ENCODE results near the gene APOL3. TPM values are rescaled to one million over a fixed set of nuclear protein-coding genes. Genes with fewer than 3 reads are reported as not detected.
"Not testable (repeated sequence)": the region's sequence is repeated elsewhere in the genome, so short reads cannot be mapped to it uniquely, and the experiment has no call there.

APOL3 gene
- polyA plus RNA-seq, 1 experiment = 4.2 TPM

DNA sequence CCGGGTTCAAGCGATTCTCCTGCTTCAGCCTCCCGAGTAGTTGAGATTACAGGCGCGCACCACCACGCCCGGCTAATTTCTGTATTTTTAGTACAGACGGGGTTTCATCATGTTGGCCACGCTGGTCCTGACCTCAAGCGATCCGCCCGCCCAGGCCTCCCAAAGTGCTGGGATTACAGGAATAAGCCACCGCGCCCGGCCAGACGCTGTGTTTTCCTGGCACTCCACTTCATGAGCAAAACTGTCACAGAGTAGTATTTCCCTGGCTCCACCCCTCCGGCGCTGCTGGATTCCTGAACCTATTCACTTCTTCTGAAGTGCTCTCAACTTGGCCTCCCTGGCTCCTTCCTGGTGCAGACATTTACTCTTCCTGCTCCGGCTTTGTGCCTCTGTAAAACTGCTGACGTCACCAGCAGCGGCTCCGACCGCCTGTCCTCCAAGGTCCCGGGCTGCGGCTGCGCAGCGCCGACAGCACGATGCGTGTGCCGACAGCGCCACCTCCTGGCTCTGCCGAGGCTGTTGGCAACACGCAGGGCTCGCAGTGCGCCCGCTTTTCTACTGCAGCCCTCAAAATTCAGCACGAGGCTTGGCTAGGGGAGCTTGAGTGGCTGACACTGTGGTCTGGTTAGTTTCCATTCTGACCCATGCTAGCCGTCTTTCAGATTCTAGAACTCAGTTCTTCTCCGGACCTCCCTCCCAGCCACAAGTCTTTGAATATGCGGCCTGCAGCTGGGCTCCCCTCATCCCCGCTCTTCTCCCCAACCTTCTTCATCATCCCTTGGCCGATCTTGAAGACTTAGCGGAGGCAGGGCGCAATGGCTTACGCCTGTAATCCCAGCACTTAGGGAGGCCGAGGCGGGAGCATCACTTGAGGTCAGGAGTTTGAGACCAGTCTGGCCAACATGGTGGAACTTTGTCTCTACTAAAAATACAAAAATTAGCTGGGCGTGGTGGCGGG, 36.6 kb downstream of the APOL3 start:
- H3K9me3 ChIP-seq (ENCODE audit: control insufficient read depth, insufficient read depth, low read length) = no peaks in the 10 kb centered on the region
- H3K27me3 ChIP-seq (ENCODE audit: control insufficient read depth, insufficient read depth, low read length) = peaks cover 11% of the 10 kb centered on the region
- 0 out of 2 replicates have a peak overlapping the region, but pooled peaks have one; percentile 21 for H3K4me3 ChIP-seq (ENCODE audit: low read depth, low read length)
- ChIA-PET CTCF (interaction anchor here (0.5 to 2.5 kb wide), 32 partner anchors 9 to 773 kb away, joined by 3 to 36 read pairs (median 4); no protein-coding TSS in a partner anchor), POLR2A (no interaction called here)
- TF ChIP-seq, protein P1, sequence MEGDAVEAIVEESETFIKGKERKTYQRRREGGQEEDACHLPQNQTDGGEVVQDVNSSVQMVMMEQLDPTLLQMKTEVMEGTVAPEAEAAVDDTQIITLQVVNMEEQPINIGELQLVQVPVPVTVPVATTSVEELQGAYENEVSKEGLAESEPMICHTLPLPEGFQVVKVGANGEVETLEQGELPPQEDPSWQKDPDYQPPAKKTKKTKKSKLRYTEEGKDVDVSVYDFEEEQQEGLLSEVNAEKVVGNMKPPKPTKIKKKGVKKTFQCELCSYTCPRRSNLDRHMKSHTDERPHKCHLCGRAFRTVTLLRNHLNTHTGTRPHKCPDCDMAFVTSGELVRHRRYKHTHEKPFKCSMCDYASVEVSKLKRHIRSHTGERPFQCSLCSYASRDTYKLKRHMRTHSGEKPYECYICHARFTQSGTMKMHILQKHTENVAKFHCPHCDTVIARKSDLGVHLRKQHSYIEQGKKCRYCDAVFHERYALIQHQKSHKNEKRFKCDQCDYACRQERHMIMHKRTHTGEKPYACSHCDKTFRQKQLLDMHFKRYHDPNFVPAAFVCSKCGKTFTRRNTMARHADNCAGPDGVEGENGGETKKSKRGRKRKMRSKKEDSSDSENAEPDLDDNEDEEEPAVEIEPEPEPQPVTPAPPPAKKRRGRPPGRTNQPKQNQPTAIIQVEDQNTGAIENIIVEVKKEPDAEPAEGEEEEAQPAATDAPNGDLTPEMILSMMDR (IDR thresholded peaks at IDR 0.05; ENCODE audit: low read depth, low read length) = peak; percentile 98
- peak overlapping the region; percentile 57 for H3K27ac ChIP-seq (ENCODE audit: low read depth, low read length)
- peak; percentile 87 for DNase-seq (ENCODE audit: low read depth, low spot score)

DNA sequence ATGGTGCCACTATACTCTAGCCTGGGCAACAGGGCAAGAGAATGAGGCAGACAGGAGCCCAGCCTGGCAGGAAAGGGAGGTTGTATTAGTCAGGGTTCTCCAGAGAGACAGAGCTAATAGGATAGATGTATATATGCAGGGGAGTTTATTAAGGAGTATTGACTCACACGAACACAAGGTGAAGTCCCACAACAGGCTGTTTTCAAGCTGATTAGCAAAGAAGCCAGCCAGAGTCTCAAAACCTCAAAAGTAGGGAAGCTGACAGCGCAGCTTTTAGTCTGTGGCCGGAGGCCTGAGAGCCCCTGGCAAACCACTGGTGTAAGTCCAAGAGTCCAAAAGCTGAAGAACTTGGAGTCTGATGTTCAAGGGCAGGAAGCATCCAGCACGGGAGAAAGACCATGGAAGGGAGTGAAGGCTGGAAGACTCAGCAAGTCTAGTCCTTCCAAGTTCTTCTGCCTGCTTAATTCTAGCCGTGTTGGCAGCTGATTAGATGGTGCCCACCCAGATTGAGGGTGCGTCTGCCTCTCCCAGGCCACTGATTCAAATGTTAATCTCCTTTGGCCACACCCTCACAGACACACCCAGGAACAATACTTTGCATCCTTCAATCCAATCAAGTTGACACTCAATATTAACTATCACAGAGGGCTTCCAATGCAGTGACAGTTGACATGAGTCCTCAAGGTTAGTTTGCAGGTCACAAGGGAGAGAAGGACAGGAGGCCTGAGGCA, 39.8 kb downstream of the APOL3 start:
- H3K27ac ChIP-seq (ENCODE audit: low read depth, low read length); H3K9me3 ChIP-seq (ENCODE audit: control insufficient read depth, insufficient read depth, low read length); H3K4me3 ChIP-seq (ENCODE audit: low read depth, low read length); H3K27me3 ChIP-seq (ENCODE audit: control insufficient read depth, insufficient read depth, low read length); POLR2A ChIA-PET; DNase-seq (ENCODE audit: low read depth, low spot score): not testable (repeated sequence)
- CTCF ChIA-PET = interaction anchor here (1.0 kb wide), 1 partner anchor 55 kb away, joined by 4 read pairs; no protein-coding TSS in a partner anchor

DNA sequence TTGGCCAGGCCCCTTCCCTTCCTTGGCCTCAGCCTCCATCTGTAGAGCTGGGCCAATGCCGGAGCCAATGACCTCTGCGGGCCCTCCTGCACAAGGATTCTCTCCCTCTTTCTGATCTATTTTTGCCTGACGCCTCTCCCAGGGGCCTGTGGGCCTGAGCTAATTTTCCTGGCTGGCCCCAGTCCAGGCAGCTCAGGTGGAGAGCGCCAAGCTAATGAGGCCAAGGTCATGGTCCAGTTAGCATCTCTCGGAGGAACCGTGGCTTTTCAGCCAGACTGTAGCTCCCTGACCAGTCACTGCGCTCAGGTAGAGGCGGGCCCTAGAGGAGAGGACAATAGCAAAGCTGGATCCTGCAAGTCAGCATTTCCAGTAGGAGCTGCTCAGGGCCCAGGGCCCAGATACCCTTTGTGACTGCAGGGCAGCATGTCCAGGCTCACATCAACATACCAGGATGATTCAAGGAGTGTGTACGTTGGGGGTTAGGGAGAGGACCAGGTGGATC, 43.5 kb downstream of the APOL3 start:
- CTCF ChIA-PET = no interaction called here
- POLR2A ChIA-PET = no interaction called here

DNA sequence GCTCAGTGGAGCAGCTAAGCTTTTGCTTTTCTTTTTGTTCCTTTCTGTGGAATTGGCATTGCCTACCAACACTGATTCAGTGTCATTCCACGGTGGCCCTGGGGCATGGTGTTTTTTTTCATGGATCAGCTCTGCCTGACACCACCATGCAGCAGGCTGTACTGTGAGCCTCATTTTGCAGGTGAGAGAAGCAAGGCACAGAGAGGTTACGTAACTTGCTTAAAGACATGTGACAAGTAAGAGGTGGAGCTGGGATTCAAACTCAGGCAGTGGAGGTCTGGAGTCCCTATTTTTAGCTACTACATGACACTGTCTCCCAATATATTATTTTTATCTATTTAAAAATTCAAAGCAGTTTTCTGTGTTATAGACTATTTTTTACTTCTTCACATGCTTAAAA, 44.4 kb downstream of the APOL3 start:
- TF ChIP-seq, protein P1 (IDR thresholded peaks at IDR 0.05; ENCODE audit: low read depth, low read length) = no peak
- Histone ChIP-seq H3K4me3 (ENCODE audit: low read depth, low read length) (no peak overlapping the region), H3K9me3 (ENCODE audit: control insufficient read depth, insufficient read depth, low read length) (no peaks in the 10 kb centered on the region), H3K27ac (ENCODE audit: low read depth, low read length) (no peak overlapping the region), H3K27me3 (ENCODE audit: control insufficient read depth, insufficient read depth, low read length) (no peaks in the 10 kb centered on the region)
- ChIA-PET CTCF (interaction anchor here (1.5 kb wide), 1 partner anchor 50 kb away, joined by 3 read pairs; no protein-coding TSS in a partner anchor), POLR2A (no interaction called here)
- DNase-seq (ENCODE audit: low read depth, low spot score) = no peak

More for the DNA sequence above, 43.5 kb downstream of the APOL3 start:
- Histone ChIP-seq H3K9me3 (ENCODE audit: control insufficient read depth, insufficient read depth, low read length) (no peaks in the 10 kb centered on the region), H3K27me3 (ENCODE audit: control insufficient read depth, insufficient read depth, low read length) (no peaks in the 10 kb centered on the region), H3K4me3 (ENCODE audit: low read depth, low read length) (no peak overlapping the region), H3K27ac (ENCODE audit: low read depth, low read length) (no peak overlapping the region)
- no peak for DNase-seq (ENCODE audit: low read depth, low spot score)
- TF ChIP-seq, protein P1 (IDR thresholded peaks at IDR 0.05; ENCODE audit: low read depth, low read length) = no peak

DNA sequence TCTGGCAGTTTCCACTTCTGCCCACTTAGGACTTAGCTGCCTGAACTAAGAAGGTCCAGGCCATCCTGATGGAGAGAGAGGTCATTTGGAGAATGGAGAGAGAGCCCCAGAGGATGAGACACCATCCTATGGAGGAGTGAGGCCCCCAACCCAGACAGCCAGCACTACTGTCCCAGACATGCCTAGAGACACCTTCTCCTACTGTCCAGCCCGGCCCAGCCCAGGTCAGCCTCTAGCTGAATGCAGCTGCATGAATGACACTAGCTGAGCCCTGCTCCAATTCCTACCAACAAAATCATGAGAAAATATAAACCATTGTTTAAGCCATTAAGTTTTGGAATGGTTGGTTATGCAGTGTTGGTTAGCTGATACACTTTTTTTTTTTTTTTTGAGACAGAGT, 47.4 kb downstream of the APOL3 start:
- TF ChIP-seq, protein P1 (IDR thresholded peaks at IDR 0.05; ENCODE audit: low read depth, low read length) = no peak
- ChIA-PET POLR2A (interaction anchor here (0.7 kb wide), 1 partner anchor 191 kb away, joined by 3 read pairs; no protein-coding TSS in a partner anchor), CTCF (interaction anchor here (1.9 to 2.0 kb wide), 2 partner anchors 11 to 47 kb away, joined by 7 to 9 read pairs; no protein-coding TSS in a partner anchor)
- H3K27me3 ChIP-seq (ENCODE audit: control insufficient read depth, insufficient read depth, low read length) = no peaks in the 10 kb centered on the region
- DNase-seq (ENCODE audit: low read depth, low spot score) = no peak
- H3K9me3 ChIP-seq (ENCODE audit: control insufficient read depth, insufficient read depth, low read length) = no peaks in the 10 kb centered on the region
- no peak overlapping the region for H3K4me3 ChIP-seq (ENCODE audit: low read depth, low read length)
- H3K27ac ChIP-seq (ENCODE audit: low read depth, low read length) = no peak overlapping the region
